Glutamatergic neuron (in vitro differentiated cells): ENCODE results near the gene LRRC61. TPM values are rescaled to one million over a fixed set of nuclear protein-coding genes. Genes with fewer than 3 reads are reported as not detected.

Experiments
- DNase-seq: peaks from one replicate; pipeline ENCODE4 v3.0.0; 2022
- H3K27ac Mint-ChIP-seq: one replicate; pipeline ENCODE4 v1.8.0; 2020; ENCODE audit warnings: mild to moderate bottlenecking, mixed read lengths, inconsistent platforms; ENCODE audit not compliant: unreplicated experiment
- H3K27me3 Mint-ChIP-seq: one replicate; pipeline ENCODE4 v1.8.0; 2020; ENCODE audit warnings: mild to moderate bottlenecking, moderate library complexity, mixed read lengths, inconsistent platforms; ENCODE audit not compliant: unreplicated experiment
- H3K36me3 Mint-ChIP-seq: one replicate; pipeline ENCODE4 v1.8.0; 2020; ENCODE audit warnings: mild to moderate bottlenecking, mixed read lengths, inconsistent platforms; ENCODE audit not compliant: unreplicated experiment
- H3K4me1 Mint-ChIP-seq: one replicate; pipeline ENCODE4 v1.8.0; 2020; ENCODE audit warnings: mild to moderate bottlenecking, low read depth, mixed read lengths, inconsistent platforms; ENCODE audit not compliant: unreplicated experiment
- H3K4me3 Mint-ChIP-seq: one replicate; pipeline ENCODE4 v1.8.0; 2020; ENCODE audit warnings: mild to moderate bottlenecking, mixed read lengths, inconsistent platforms; ENCODE audit not compliant: unreplicated experiment
- H3K9me3 Mint-ChIP-seq: one replicate; pipeline ENCODE4 v1.8.0; 2020; ENCODE audit warnings: mild to moderate bottlenecking, moderate library complexity, mixed read lengths, inconsistent platforms; ENCODE audit not compliant: unreplicated experiment
- CTCF ChIP-seq: fragments of 200-600 bp; sonication (generic); IDR thresholded peaks from one replicate; pipeline ENCODE4 v1.5.0; 2021; ENCODE audit not compliant: partially characterized antibody, unreplicated experiment
- total RNA-seq: library from RNA; stranded (reverse); fragmentation: NEBNext Ultra II Directional; extraction: Animal tissue kit (Norgen Biotek cat#: 25700); gene quantifications from one replicate; pipeline ENCODE4 v1.2.1, GENCODE V29; 2021; ENCODE audit not compliant: unreplicated experiment

LRRC61 gene
- total RNA-seq, 1 donor from 2014 or later: 10.2 TPM

DNA sequence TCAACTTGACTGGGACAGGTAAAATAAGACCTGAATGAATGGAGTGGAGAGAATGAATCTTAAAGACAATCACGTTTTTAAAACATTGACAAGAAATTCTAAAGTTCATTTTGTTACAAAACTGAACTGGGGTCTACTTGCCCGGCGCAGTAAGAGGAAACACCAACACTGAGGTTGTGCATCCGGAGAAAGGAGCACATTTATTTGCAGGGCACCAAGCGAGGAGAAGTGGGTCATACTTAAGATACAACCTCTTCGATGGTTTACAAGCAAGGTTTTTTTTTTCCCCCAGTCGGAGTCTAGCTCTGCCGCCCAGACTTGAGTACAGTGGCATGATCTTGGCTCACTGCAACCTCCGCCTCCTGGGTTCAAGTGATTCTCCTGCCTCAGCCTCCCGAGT, 42.0 kb downstream of the LRRC61 start:
- H3K9me3 Mint-ChIP-seq: peaks cover 12% of the 10 kb centered on the region
- H3K27ac Mint-ChIP-seq: no peak overlapping the region
- H3K4me1 Mint-ChIP-seq: peaks cover 12% of the 10 kb centered on the region
- H3K4me3 Mint-ChIP-seq: no peak overlapping the region
- DNase-seq: no peak
- TF ChIP-seq CTCF: no peak
- no peaks in the 10 kb centered on the region for H3K36me3 Mint-ChIP-seq
- peaks cover 4% of the 10 kb centered on the region for H3K27me3 Mint-ChIP-seq

GRCh38 chr7:150365673-150366398, 42.7 kb downstream of the LRRC61 start:
- peaks cover 4% of the 10 kb centered on the region for H3K27me3 Mint-ChIP-seq
- H3K9me3 Mint-ChIP-seq: peaks cover 15% of the 10 kb centered on the region
- no peak for DNase-seq
- no peak overlapping the region for H3K4me3 Mint-ChIP-seq
- no peak for TF ChIP-seq CTCF
- no peak overlapping the region for H3K27ac Mint-ChIP-seq
- peaks cover 16% of the 10 kb centered on the region for H3K4me1 Mint-ChIP-seq
- no peaks in the 10 kb centered on the region for H3K36me3 Mint-ChIP-seq

DNA sequence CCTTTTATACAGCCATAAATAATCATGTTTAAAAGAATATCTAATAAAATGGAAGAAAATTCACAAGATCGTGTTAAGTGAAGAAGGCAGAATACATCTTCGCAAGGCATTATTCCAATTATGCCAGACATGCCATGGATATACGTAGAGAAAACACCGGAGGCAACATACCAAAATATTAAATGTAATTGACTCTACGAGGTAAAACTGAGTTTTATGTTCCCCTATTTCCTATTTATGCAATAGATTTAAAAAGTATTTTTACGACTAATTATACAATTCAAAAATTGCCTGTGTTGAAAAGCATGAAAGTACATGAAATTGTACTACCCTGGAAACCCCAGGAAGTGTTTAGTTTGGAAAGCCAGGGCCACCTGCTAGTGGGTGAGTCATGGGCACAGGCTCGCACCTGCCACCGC, 44.5 kb downstream of the LRRC61 start:
- DNase-seq: no peak
- H3K27me3 Mint-ChIP-seq: peaks cover 3% of the 10 kb centered on the region
- no peaks in the 10 kb centered on the region for H3K36me3 Mint-ChIP-seq
- H3K9me3 Mint-ChIP-seq: peaks cover 16% of the 10 kb centered on the region
- peak overlapping the region; percentile 91 for H3K27ac Mint-ChIP-seq
- no peak for TF ChIP-seq CTCF
- peak overlapping the region; percentile 78 for H3K4me3 Mint-ChIP-seq
- peaks cover 10% of the 10 kb centered on the region for H3K4me1 Mint-ChIP-seq

DNA sequence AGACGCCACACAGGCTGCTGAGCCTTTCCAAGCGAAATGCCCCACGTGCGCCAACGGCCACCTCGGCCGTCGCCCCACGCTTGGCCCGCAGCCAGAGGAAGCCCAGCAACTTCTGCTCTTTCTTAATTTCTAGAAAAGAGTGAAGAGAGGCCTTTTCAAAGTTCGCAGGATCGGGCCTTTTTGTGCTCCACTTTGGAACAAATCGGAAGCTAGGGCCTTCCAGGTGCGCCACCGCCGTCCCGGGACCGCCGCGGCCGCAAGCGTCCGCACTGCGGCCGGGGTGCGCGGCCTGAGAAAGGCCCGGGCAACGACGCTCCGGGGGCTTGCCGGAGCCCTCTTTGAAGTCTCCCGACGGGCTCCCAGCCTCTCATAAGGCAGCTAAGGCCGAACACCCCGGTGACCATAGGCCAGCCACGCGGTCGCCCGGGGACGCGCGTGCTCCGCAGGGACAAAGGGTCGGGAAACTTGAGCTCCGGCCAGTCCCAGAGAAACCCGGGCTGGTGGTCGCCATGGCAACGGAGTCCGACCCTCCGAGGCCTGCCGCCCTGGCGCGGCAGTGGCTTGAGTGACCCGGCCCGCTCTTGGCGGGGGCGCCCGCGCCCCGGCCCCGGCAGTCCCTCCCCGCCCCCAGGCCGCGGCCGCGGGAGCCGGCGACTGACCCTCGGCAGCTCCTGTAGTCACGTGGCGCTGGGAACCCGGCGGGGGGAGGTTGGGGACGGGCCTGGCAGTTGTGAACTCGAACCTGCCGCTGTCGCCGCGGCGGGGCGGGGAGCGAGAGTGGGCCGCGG, 45.1 kb downstream of the LRRC61 start, which contains the start of gene REPIN1:
Gene REPIN1 (plus strand): TSS at position 727 of the 788 bp plus-strand sequence. CDS start 890 bp downstream, outside the sequence.
- DNase-seq: peak; percentile 95
- Mint-ChIP-seq H3K4me3 (peak within 1 kb of the TSS; percentile 96), H3K27me3 (peaks cover 3% of the 10 kb centered on the region), H3K27ac (peak within 1 kb of the TSS; percentile 99), H3K36me3 (no peaks in the 10 kb centered on the region), H3K4me1 (peaks cover 11% of the 10 kb centered on the region), H3K9me3 (peaks cover 16% of the 10 kb centered on the region)
- no peak for TF ChIP-seq CTCF
